Lower leg skin (tissue), 3 donors: ENCODE results near the gene RPS14.
"Not testable (repeated sequence)": the region's sequence is repeated elsewhere in the genome, so short reads cannot be mapped to it uniquely, and the experiment has no call there.

Experiments
- CTCF ChIP-seq, 3 donors: fragments of 450-650 bp; IDR thresholded peaks; one replicate each; pipeline ENCODE4 v1.5.1; 2016; ENCODE audit warnings: antibody characterized with exemption in 3 of 3, mild to moderate bottlenecking in 3 of 3, moderate library complexity in 2 of 3
- POLR2A ChIP-seq, 2 donors: fragments of 450-650 bp; IDR thresholded peaks; one replicate each; pipeline ENCODE4 v1.6.1; 2016 to 2017; ENCODE audit warnings: antibody characterized with exemption in 2 of 2, mild to moderate bottlenecking in 1 of 2, moderate library complexity in 1 of 2

GRCh38 chr5:150454027-150454426 is 4.5 kb upstream of the RPS14 start:
- not testable (repeated sequence) for TF ChIP-seq CTCF, POLR2A (IDR thresholded peaks at IDR 0.05)
